Mucosa of descending colon (tissue), 3 donors: ENCODE measurements around the gene CADM1. TPM values are rescaled to one million over a fixed set of nuclear protein-coding genes. Genes with fewer than 3 reads are reported as not detected.

ENCODE experiments used
- ATAC-seq: fragments of 200-7000 bp; cut with Tn5 transposase; one replicate; pipeline ENCODE4 v1.9.1; 2020; ENCODE audit warnings: mild to moderate bottlenecking, moderate library complexity
- DNase-seq, 3 donors: peaks; one replicate each; pipeline ENCODE4 v3.0.0-alpha.2; 2020
- H3K36me3 ChIP-seq: fragments of 200-600 bp; one replicate; pipeline ENCODE4 v1.8.0; 2021; ENCODE audit warnings: low read depth, mild to moderate bottlenecking
- H3K4me1 ChIP-seq: fragments of 200-600 bp; one replicate; pipeline ENCODE4 v1.8.0; 2021; ENCODE audit warnings: low read depth, mild to moderate bottlenecking
- H3K4me3 ChIP-seq: fragments of 200-600 bp; one replicate; pipeline ENCODE4 v1.8.0; 2021; ENCODE audit warnings: mild to moderate bottlenecking
- H3K9me3 ChIP-seq: fragments of 200-600 bp; one replicate; pipeline ENCODE4 v1.8.0; 2021; ENCODE audit warnings: mild to moderate bottlenecking
- intact Hi-C, 2 donors: fragments of 100-400 bp; cut with DNase I in 1 of 2; cut with micrococcal nuclease in 1 of 2; formaldehyde crosslinking; loops; one replicate each; pipeline versions ENCODE4 v1.11.0 to v1.11.1; 2022; cut with DNase I, micrococcal nuclease
- total RNA-seq, 3 donors: library from RNA; stranded (reverse); fragmentation: NEBNext Ultra II Directional in 2 of 3; extraction: Animal tissue kit (Norgen Biotek cat#: 25700) in 2 of 3; gene quantifications; one replicate each; pipeline versions ENCODE4 v1.2.1 to v1.2.4, GENCODE V29; 2021 to 2023
- TF ChIP-seq, protein P1 (sequence below): fragments of 200-600 bp; IDR thresholded peaks from one replicate; pipeline ENCODE4 v1.8.0; 2022; ENCODE audit warnings: antibody characterized with exemption, mild to moderate bottlenecking
- donor health status: DM: no; HTN: no; CAD: no; lungs with moderate emphysema.
- donor health status: DM: no; HTN: no; CAD: no.
- donor health status: DM: no; HTN: yes; CAD: no.

CADM1 gene
- total RNA-seq, 3 donors from 2014 or later, result 4.3 to 20.2 (median 7.2) TPM

DNA sequence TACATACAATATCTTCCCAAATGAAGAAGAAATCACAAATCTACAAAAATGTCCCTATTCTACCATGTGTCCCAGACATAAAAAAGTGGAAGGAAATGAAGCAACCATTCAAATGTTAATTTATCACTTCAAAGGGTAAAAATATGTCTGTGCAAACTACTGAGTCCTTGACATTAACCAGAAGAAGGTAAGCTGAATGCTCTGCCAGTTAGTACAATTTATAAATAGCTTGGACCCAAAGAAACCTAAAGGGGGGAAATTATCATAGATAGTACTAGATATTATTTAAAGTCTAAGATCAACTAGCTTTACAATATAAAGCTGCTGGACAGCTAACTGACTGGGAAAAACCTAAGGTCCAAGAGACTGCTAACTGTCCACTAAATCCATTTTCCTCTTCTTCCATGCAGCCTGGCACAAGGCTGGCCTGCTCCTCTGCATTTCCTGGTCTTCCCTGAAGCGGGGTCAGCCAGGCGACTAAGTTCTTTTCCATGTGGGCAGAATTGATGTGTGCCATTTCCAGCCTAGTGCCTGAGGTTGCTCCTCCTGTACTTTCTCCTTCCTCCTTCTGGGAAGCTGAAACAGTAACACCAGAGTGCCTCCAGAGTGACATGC lies 190.9 kb downstream of the CADM1 start:
- intact Hi-C loops, result no loop called here
- DNase-seq, result no peak
- no peak for ATAC-seq

DNA sequence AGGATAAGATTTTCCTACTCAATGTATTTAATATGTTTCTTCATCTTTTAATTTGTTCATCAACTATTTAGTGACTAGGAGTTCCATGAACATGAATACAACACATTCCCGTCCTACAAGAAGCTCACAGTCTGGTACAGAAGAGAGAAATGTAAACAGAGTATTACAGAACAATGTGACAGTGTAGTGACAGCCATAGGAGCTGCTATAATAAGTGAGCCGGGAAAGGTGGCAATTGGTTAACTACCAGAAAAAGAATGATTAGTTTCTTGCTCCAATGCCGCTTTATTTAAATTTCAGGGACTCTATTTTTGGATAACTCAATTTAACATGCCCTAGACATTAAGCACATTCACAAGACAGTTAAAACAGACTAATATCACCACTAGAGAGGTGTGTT lies 192.3 kb downstream of the CADM1 start:
- ATAC-seq, result no peak

More for the DNA sequence above, 190.9 kb downstream of the CADM1 start:
- peaks cover 3% of the 10 kb centered on the region for H3K4me1 ChIP-seq
- no peaks in the 10 kb centered on the region for H3K36me3 ChIP-seq
- H3K9me3 ChIP-seq, result no peaks in the 10 kb centered on the region
- H3K4me3 ChIP-seq, result no peak overlapping the region
- TF ChIP-seq, protein P1, sequence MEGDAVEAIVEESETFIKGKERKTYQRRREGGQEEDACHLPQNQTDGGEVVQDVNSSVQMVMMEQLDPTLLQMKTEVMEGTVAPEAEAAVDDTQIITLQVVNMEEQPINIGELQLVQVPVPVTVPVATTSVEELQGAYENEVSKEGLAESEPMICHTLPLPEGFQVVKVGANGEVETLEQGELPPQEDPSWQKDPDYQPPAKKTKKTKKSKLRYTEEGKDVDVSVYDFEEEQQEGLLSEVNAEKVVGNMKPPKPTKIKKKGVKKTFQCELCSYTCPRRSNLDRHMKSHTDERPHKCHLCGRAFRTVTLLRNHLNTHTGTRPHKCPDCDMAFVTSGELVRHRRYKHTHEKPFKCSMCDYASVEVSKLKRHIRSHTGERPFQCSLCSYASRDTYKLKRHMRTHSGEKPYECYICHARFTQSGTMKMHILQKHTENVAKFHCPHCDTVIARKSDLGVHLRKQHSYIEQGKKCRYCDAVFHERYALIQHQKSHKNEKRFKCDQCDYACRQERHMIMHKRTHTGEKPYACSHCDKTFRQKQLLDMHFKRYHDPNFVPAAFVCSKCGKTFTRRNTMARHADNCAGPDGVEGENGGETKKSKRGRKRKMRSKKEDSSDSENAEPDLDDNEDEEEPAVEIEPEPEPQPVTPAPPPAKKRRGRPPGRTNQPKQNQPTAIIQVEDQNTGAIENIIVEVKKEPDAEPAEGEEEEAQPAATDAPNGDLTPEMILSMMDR, result no peak

DNA sequence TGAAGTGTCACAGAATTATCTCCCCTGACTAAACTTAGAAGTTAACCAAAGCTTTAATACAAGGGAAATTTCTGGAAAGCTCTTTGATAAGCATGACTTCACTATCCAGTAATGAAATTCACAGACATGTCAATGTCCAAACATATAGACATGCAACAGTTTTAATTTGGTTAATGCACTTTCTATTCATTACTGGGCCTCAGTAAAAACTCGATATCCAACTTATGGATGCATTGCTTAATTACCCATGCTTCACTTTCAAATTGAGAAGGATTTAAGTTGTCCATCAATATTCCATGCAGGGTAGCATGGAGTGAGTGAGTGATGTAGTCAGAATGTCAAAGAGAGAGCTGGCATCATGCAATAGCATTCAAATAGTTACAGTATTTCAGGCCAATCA lies 197.5 kb downstream of the CADM1 start:
- intact Hi-C loops, result no loop called here
- TF ChIP-seq, protein P1, result no peak
- no peaks in the 10 kb centered on the region for H3K9me3 ChIP-seq
- H3K4me3 ChIP-seq, result no peak overlapping the region
- no peaks in the 10 kb centered on the region for H3K36me3 ChIP-seq
- no peaks in the 10 kb centered on the region for H3K4me1 ChIP-seq
- ATAC-seq, result no peak
- no peak for DNase-seq

More for the DNA sequence above, 192.3 kb downstream of the CADM1 start:
- intact Hi-C loops, result no loop called here
- H3K9me3 ChIP-seq, result no peaks in the 10 kb centered on the region
- no peak overlapping the region for H3K4me3 ChIP-seq
- TF ChIP-seq, protein P1, result no peak
- no peaks in the 10 kb centered on the region for H3K36me3 ChIP-seq
- H3K4me1 ChIP-seq, result peaks cover 1% of the 10 kb centered on the region
- DNase-seq, result no peak

DNA sequence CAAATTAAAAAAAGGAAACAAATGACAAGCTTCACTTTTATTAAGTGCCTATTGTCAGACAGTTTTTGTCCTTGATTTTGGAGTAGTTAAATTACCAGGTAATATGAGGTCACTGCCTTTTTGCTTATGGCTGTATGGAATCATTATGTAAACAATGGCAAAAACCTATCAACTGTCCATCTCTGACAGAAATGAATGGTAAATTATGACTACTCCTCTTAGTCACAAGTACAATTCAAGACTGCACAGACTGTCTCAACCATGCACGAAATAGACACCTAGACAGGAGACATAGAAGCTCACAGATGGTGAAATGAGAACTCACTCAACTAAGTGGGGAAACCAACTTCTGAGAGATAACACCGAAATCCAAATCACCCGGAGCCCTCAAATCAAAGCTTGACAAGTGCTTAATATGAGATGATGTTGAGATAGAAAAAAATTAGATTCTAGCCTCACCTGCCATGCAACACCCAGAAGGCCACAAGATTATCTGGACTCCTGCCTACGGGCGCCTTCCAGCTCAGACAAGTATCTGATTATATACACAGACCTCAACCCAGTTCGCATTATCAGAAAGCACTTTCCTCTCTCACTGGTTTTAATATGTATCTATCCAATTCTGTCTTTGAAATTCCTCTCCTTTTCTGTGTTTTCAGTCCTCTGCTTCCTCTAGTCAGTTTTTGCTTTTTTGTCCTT lies 199.3 kb downstream of the CADM1 start:
- Histone ChIP-seq H3K36me3 (no peaks in the 10 kb centered on the region), H3K9me3 (no peaks in the 10 kb centered on the region), H3K4me1 (no peaks in the 10 kb centered on the region), H3K4me3 (no peak overlapping the region)
- DNase-seq (no peak), ATAC-seq (no peak)
- TF ChIP-seq, protein P1, result no peak
- intact Hi-C loops, result no loop called here

DNA sequence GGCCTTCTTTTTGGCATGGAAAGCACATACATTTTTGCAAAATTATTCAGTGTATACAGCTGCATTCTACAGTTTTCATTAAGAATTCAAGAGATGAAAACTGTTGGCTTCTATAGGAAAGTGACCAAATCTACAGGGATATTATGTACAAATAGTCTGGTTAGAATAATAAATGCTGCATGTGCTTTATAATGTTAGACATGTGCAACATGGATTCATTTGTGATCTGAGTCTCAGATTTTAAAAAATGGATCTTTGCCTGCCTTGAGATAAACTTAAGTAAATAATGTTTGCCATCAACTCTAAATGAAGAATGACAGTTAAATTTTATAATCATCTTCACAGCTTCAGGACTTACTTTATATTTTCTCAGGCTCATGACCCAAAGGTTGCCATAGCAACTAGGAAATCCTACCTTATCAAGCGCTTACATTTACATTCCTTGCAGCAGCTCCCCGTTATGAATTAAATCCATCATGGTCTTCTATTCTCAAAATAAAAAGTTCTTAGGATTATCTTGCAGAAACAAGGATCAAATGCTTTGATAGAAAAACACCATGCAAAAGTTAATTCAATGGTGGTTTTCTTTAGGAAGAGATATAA lies 200.2 kb downstream of the CADM1 start:
- Histone ChIP-seq H3K4me3 (no peak overlapping the region), H3K9me3 (no peaks in the 10 kb centered on the region), H3K36me3 (no peaks in the 10 kb centered on the region), H3K4me1 (no peaks in the 10 kb centered on the region)
- TF ChIP-seq, protein P1, result no peak
- intact Hi-C loops, result no loop called here
- DNase-seq (no peak), ATAC-seq (no peak)
